HepG2 (cell line): ENCODE data around the gene ATG4B. TPM values are rescaled to one million over a fixed set of nuclear protein-coding genes. Genes with fewer than 3 reads are reported as not detected.

Experiments used
- EED ChIP-seq: sonication (generic); formaldehyde crosslinking; IDR thresholded peaks from 2 replicates; pipeline ENCODE4 v1.5.0; 2020; ENCODE audit warnings: mild to moderate bottlenecking, missing genetic modification reagents
- HDAC2 ChIP-seq: sonication (generic); formaldehyde crosslinking; IDR thresholded peaks from 2 replicates; pipeline ENCODE4 v1.4.0; 2020; ENCODE audit warnings: missing genetic modification reagents
- MEIS1 ChIP-seq: sonication (generic); formaldehyde crosslinking; IDR thresholded peaks from 2 replicates; pipeline ENCODE4 v1.9.0; 2021; ENCODE audit warnings: mild to moderate bottlenecking, missing genetic modification reagents, moderate library complexity, borderline replicate concordance
- NR2C2 ChIP-seq: sonication (generic); formaldehyde crosslinking; IDR thresholded peaks from 2 replicates; pipeline ENCODE4 v1.4.0; 2020; ENCODE audit warnings: missing genetic modification reagents, mild to moderate bottlenecking, moderate library complexity, borderline replicate concordance
- PITX1 ChIP-seq: sonication (generic); formaldehyde crosslinking; IDR thresholded peaks from 2 replicates; pipeline ENCODE4 v1.5.1; 2020; ENCODE audit warnings: mild to moderate bottlenecking, missing genetic modification reagents
- RFX5 ChIP-seq: IDR thresholded peaks from 2 replicates; pipeline ENCODE4 v1.6.1; 2011; ENCODE audit warnings: low read depth, low read length, improper control_type of control experiment
- SATB2 ChIP-seq: sonication (generic); formaldehyde crosslinking; IDR thresholded peaks from 2 replicates; pipeline ENCODE4 v1.5.0; 2020; ENCODE audit warnings: missing genetic modification reagents
- SSRP1 ChIP-seq: IDR thresholded peaks from 2 replicates; pipeline ENCODE4 v1.6.1; 2016; ENCODE audit warnings: control low read depth
- TP53 ChIP-seq: sonication (generic); formaldehyde crosslinking; conservative IDR thresholded peaks from 2 replicates; pipeline ENCODE4 v1.4.0; 2020; ENCODE audit warnings: missing genetic modification reagents
- U2AF2 ChIP-seq: fragments of 200-400 bp; formaldehyde crosslinking; IDR thresholded peaks from 2 replicates; pipeline ENCODE4 v1.6.1; 2017; ENCODE audit warnings: low read depth, mild to moderate bottlenecking, low read length
- ZBTB1 ChIP-seq: sonication (generic); formaldehyde crosslinking; IDR thresholded peaks from 2 replicates; pipeline ENCODE4 v1.4.0; 2020; ENCODE audit warnings: missing genetic modification reagents, borderline replicate concordance
- ZC3H4 ChIP-seq: sonication (generic); formaldehyde crosslinking; IDR thresholded peaks from 2 replicates; pipeline ENCODE4 v1.4.0; 2020; ENCODE audit warnings: missing genetic modification reagents, borderline replicate concordance
- ZFP36L1 ChIP-seq: sonication (generic); formaldehyde crosslinking; IDR thresholded peaks from 2 replicates; pipeline ENCODE4 v1.8.0; 2022; ENCODE audit warnings: mild to moderate bottlenecking, missing genetic modification reagents, moderate library complexity
- ZNF33B ChIP-seq: sonication (generic); formaldehyde crosslinking; IDR thresholded peaks from 2 replicates; pipeline ENCODE4 v1.5.1; 2020; ENCODE audit warnings: mild to moderate bottlenecking, missing genetic modification reagents
- ZNF557 ChIP-seq: sonication (generic); formaldehyde crosslinking; IDR thresholded peaks from 2 replicates; pipeline ENCODE4 v1.4.0; 2020; ENCODE audit warnings: missing genetic modification reagents
- ZNF614 ChIP-seq: IDR thresholded peaks from 2 replicates; pipeline ENCODE4 v1.6.1; 2018; ENCODE audit warnings: missing biosample characterization, missing genetic modification reagents, inconsistent platforms, borderline replicate concordance
- ZNF670 ChIP-seq: sonication (generic); formaldehyde crosslinking; IDR thresholded peaks from 2 replicates; pipeline ENCODE4 v1.8.0; 2022; ENCODE audit warnings: mild to moderate bottlenecking, missing genetic modification reagents, borderline replicate concordance
- ZNF878 ChIP-seq: sonication (generic); formaldehyde crosslinking; IDR thresholded peaks from 2 replicates; pipeline ENCODE4 v1.8.1; 2023; ENCODE audit warnings: mild to moderate bottlenecking, missing genetic modification reagents, moderate library complexity
- ZSCAN12 ChIP-seq: sonication (generic); formaldehyde crosslinking; IDR thresholded peaks from 2 replicates; pipeline ENCODE4 v1.9.0; 2021; ENCODE audit warnings: mild to moderate bottlenecking, missing genetic modification reagents
- polyA plus RNA-seq, 8 experiments: library from polyadenylated mRNA; depleted of rRNA in 3 of 8; stranded (reverse) in 7 of 8; unstranded in 1 of 8; fragments of >200 nt; fragmentation: Illumina TruSeq in 4 of 8; extraction: Trizol in 4 of 8; gene quantifications; 2 replicates each; pipeline versions ENCODE4 v1.2.1 to v1.2.3, GENCODE V29; 2011 to 2016; ENCODE audit warnings: low read depth in 4 of 8, missing spikeins in 1 of 8, mixed read lengths in 1 of 8; ENCODE audit not compliant: insufficient read depth in 1 of 8
- total RNA-seq, 5 experiments: library from RNA; depleted of rRNA; stranded (reverse); fragments of >200 nt; fragmentation: Illumina TruSeq; extraction: Trizol; gene quantifications; 2 replicates each; pipeline ENCODE4 v1.2.3, GENCODE V29; 2016; ENCODE audit warnings: low read depth in 1 of 5
- TF ChIP-seq, protein P1 (sequence below): conservative IDR thresholded peaks from 2 replicates; pipeline ENCODE4 v1.6.1; 2018; ENCODE audit warnings: missing genetic modification reagents
- TF ChIP-seq, protein P2 (sequence below): sonication (generic); formaldehyde crosslinking; IDR thresholded peaks from 2 replicates; pipeline ENCODE4 v1.4.0; 2020; ENCODE audit warnings: mild to moderate bottlenecking, missing genetic modification reagents
- TF ChIP-seq, protein P3 (sequence below): sonication (generic); formaldehyde crosslinking; IDR thresholded peaks from 2 replicates; pipeline ENCODE4 v1.4.0; 2020; ENCODE audit warnings: mild to moderate bottlenecking, missing genetic modification reagents
- TF ChIP-seq, protein P4 (sequence below): sonication (generic); formaldehyde crosslinking; IDR thresholded peaks from 2 replicates; pipeline ENCODE4; 2020; ENCODE audit warnings: missing genetic modification reagents, mild to moderate bottlenecking, borderline replicate concordance

The ATG4B gene
- total and polyA plus RNA-seq, 2 of the 13 experiments (the other 11 are each of a cell fraction or from before 2014, with no cell fraction given), result 95.5 to 239 TPM

DNA sequence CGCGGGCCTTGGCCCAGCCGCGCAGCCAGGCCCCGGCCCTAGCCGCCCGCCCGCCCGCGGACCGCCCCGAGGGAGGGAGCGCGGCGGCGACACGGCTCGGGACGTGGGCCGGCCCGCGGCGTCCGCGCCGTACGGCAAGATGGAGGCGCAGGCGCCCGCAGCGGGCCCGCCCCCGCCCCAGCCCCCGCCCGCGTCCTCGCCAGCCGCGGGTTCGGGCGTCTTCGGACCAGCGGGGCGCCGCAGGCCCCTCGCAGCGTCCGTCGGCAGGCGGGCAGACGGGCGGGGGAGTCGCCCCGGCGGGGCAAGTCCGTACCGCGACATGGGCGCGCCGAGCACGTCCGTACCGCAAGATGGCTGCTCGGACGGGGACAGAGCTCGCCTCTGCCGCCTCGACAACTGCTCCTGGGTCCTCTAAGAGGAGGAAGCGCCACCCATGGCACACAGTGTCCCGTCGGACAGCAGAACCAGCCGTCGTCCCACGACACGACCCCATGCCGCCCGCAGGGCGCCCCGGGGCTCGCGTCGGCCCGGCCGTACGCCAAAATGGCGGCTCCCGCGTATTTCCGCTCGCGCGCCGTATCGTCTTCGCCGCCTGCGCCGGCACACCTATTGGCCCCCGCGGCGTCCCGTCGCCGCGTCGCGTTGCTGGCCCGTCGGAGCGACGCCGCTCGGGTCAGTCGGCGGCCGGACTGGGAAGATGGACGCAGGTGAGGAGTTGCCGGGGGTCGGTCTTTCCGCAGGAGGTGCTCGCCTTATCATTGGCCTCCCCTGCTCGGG, at the start of gene ATG4B, which contains the start of gene THAP4 (continued):
- TF ChIP-seq ZNF670 (CRISPR knock-in tag), result peak; percentile 69; the same call in 1 of the 2 replicates
- no peak for TF ChIP-seq ZNF557 (CRISPR knock-in tag)
- TF ChIP-seq, protein P1, sequence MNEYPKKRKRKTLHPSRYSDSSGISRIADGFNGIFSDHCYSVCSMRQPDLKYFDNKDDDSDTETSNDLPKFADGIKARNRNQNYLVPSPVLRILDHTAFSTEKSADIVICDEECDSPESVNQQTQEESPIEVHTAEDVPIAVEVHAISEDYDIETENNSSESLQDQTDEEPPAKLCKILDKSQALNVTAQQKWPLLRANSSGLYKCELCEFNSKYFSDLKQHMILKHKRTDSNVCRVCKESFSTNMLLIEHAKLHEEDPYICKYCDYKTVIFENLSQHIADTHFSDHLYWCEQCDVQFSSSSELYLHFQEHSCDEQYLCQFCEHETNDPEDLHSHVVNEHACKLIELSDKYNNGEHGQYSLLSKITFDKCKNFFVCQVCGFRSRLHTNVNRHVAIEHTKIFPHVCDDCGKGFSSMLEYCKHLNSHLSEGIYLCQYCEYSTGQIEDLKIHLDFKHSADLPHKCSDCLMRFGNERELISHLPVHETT (CRISPR knock-in tag), result peak; percentile 97
- TF ChIP-seq HDAC2 (CRISPR knock-in tag), result peak; percentile 79; the same call in 1 of the 2 replicates
- TF ChIP-seq NR2C2 (CRISPR knock-in tag), result peak; percentile 97
- TF ChIP-seq, protein P2, sequence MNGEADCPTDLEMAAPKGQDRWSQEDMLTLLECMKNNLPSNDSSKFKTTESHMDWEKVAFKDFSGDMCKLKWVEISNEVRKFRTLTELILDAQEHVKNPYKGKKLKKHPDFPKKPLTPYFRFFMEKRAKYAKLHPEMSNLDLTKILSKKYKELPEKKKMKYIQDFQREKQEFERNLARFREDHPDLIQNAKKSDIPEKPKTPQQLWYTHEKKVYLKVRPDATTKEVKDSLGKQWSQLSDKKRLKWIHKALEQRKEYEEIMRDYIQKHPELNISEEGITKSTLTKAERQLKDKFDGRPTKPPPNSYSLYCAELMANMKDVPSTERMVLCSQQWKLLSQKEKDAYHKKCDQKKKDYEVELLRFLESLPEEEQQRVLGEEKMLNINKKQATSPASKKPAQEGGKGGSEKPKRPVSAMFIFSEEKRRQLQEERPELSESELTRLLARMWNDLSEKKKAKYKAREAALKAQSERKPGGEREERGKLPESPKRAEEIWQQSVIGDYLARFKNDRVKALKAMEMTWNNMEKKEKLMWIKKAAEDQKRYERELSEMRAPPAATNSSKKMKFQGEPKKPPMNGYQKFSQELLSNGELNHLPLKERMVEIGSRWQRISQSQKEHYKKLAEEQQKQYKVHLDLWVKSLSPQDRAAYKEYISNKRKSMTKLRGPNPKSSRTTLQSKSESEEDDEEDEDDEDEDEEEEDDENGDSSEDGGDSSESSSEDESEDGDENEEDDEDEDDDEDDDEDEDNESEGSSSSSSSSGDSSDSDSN (CRISPR knock-in tag), result peak; percentile 84
- 0 out of 2 replicates have a peak, but pooled peaks have one; percentile 63 for TF ChIP-seq ZC3H4 (CRISPR knock-in tag)
- TF ChIP-seq, protein P3, sequence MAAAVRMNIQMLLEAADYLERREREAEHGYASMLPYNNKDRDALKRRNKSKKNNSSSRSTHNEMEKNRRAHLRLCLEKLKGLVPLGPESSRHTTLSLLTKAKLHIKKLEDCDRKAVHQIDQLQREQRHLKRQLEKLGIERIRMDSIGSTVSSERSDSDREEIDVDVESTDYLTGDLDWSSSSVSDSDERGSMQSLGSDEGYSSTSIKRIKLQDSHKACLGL (CRISPR knock-in tag), result peak; percentile 74
- TF ChIP-seq SATB2, result no peak
- no peak; the same call in 1 of the 2 replicates for TF ChIP-seq ZFP36L1 (CRISPR knock-in tag)
- TF ChIP-seq PITX1 (CRISPR knock-in tag), result peak; percentile 52
- TF ChIP-seq ZBTB1 (CRISPR knock-in tag), result no peak
- TF ChIP-seq RFX5, result peak; percentile 87
- no peak for TF ChIP-seq SSRP1
- TF ChIP-seq EED (CRISPR knock-in tag), result peak; percentile 80; the same call in 1 of the 2 replicates
- peak; percentile 60 for TF ChIP-seq MEIS1 (CRISPR knock-in tag)
- TF ChIP-seq ZNF614 (CRISPR knock-in tag), result peak; percentile 91
- TF ChIP-seq, protein P4, sequence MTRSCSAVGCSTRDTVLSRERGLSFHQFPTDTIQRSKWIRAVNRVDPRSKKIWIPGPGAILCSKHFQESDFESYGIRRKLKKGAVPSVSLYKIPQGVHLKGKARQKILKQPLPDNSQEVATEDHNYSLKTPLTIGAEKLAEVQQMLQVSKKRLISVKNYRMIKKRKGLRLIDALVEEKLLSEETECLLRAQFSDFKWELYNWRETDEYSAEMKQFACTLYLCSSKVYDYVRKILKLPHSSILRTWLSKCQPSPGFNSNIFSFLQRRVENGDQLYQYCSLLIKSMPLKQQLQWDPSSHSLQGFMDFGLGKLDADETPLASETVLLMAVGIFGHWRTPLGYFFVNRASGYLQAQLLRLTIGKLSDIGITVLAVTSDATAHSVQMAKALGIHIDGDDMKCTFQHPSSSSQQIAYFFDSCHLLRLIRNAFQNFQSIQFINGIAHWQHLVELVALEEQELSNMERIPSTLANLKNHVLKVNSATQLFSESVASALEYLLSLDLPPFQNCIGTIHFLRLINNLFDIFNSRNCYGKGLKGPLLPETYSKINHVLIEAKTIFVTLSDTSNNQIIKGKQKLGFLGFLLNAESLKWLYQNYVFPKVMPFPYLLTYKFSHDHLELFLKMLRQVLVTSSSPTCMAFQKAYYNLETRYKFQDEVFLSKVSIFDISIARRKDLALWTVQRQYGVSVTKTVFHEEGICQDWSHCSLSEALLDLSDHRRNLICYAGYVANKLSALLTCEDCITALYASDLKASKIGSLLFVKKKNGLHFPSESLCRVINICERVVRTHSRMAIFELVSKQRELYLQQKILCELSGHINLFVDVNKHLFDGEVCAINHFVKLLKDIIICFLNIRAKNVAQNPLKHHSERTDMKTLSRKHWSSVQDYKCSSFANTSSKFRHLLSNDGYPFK (CRISPR knock-in tag), result peak; percentile 85; the same call in 1 of the 2 replicates
- TF ChIP-seq ZSCAN12 (CRISPR knock-in tag), result 0 out of 2 replicates have a peak, but pooled peaks have one; percentile 70
- peak; percentile 65; the same call in 1 of the 2 replicates for TF ChIP-seq U2AF2
- TF ChIP-seq TP53 (CRISPR knock-in tag), result peak; percentile 91; the same call in 1 of the 2 replicates
- no peak for TF ChIP-seq ZNF878 (CRISPR knock-in tag)
- TF ChIP-seq ZNF33B (CRISPR knock-in tag), result 0 out of 2 replicates have a peak, but pooled peaks have one; percentile 35
